Gastroesophageal sphincter (tissue), 4 donors: ENCODE data around the gene SMS. TPM values are rescaled to one million over a fixed set of nuclear protein-coding genes. Genes with fewer than 3 reads are reported as not detected.

Experiments
- ATAC-seq: fragments of 150-250 bp; one replicate; pipeline ENCODE4 v1.9.1; 2016; ENCODE audit warnings: mild to moderate bottlenecking, moderate library complexity
- H3K27ac ChIP-seq, 4 donors: fragments of 200-600 bp; sonication (generic) in 3 of 4; 1 replicate in 3 of 4; 2 replicates in 1 of 4; pipeline ENCODE4 v1.5.1; 2016 to 2019
- H3K27me3 ChIP-seq: fragments of 200-600 bp; sonication (generic); one replicate; pipeline ENCODE4 v1.5.1; 2019
- H3K36me3 ChIP-seq, 2 donors: fragments of 200-600 bp; sonication (generic); one replicate each; pipeline ENCODE4 v1.5.1; 2019; ENCODE audit warnings: control low read depth in 1 of 2
- H3K4me1 ChIP-seq, 3 donors: fragments of 200-600 bp; sonication (generic); 1 replicate in 2 of 3; 2 replicates in 1 of 3; pipeline ENCODE4 v1.5.1; 2016 to 2019; ENCODE audit warnings: control low read depth in 2 of 3
- H3K4me3 ChIP-seq, 2 donors: fragments of 200-600 bp; sonication (generic); one replicate each; pipeline ENCODE4 v1.5.1; 2019; ENCODE audit warnings: mild to moderate bottlenecking in 1 of 2, moderate library complexity in 1 of 2
- H3K9me3 ChIP-seq, 3 donors: fragments of 200-600 bp; sonication (generic); one replicate each; pipeline ENCODE4 v1.5.1; 2017 to 2019; ENCODE audit warnings: control low read depth in 2 of 3
- EP300 ChIP-seq: sonication (generic); formaldehyde crosslinking; IDR thresholded peaks from one replicate; pipeline ENCODE4 v1.6.1; 2017; ENCODE audit warnings: antibody characterized with exemption, mild to moderate bottlenecking
- POLR2A ChIP-seq, 2 donors: fragments of 450-650 bp; IDR thresholded peaks; one replicate each; pipeline ENCODE4 v1.6.1; 2017; ENCODE audit warnings: antibody characterized with exemption in 2 of 2, mild to moderate bottlenecking in 2 of 2, moderate library complexity in 1 of 2
- POLR2AphosphoS5 ChIP-seq: sonication (generic); formaldehyde crosslinking; IDR thresholded peaks from one replicate; pipeline ENCODE4 v1.6.1; 2017; ENCODE audit warnings: antibody characterized with exemption
- WGBS, 2 donors: methylation state at CpG; one replicate each; pipeline ENCODE4 v1.1.5; 2018; ENCODE audit warnings: low coverage in 1 of 2; 5-methylcytosine and 5-hydroxymethylcytosine counted together
- total RNA-seq, 4 donors: library from RNA; depleted of rRNA; stranded (reverse); fragments of >200 nt; gene quantifications; one replicate each; pipeline ENCODE4 v1.1.0, GENCODE V29; 2016
- TF ChIP-seq, protein P1 (sequence below), 4 experiments: fragments of 200-600 bp in 2 of 4; fragments of 450-650 bp in 2 of 4; sonication (generic) in 1 of 4; IDR thresholded peaks; one replicate each; pipeline ENCODE4 v1.5.1; 2017 to 2019; ENCODE audit warnings: antibody characterized with exemption in 4 of 4, mild to moderate bottlenecking in 2 of 4, moderate library complexity in 2 of 4

Gene SMS
- total RNA-seq, 4 donors from 2014 or later: 77.7 to 85.5 (median 83.6) TPM

DNA sequence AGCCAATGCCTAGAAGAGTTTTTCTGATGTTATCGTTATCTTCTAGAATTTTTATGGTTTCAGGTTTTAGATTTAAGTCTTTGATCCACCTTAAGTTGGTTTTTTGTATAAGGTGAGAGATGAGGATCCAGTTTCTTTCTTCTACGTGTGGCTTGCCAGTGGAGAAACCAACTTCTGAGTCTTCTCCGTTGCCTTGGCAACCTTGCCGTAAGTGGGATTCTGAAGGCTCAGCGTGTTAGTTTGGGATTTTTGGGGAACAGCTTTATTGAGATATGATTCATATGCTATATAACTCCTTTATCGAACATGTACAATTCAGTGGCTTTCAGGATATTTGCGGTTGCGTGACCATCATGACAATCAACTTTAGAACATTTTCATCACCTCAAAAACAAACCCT, 17.7 kb downstream of the SMS start:
- Histone ChIP-seq H3K4me1 (peaks cover 0 to 41% (median 0%) of the 10 kb centered on the region in 3 donors), H3K27ac (no peak overlapping the region), H3K36me3 (no peaks in the 10 kb centered on the region), H3K27me3 (no peaks in the 10 kb centered on the region), H3K9me3 (no peaks in the 10 kb centered on the region), H3K4me3 (no peak overlapping the region)
- 81 to 85% methylated on average over 7 of the region's 8 CpGs for WGBS, 2 donors
- ATAC-seq: no peak
- TF ChIP-seq, protein P1, sequence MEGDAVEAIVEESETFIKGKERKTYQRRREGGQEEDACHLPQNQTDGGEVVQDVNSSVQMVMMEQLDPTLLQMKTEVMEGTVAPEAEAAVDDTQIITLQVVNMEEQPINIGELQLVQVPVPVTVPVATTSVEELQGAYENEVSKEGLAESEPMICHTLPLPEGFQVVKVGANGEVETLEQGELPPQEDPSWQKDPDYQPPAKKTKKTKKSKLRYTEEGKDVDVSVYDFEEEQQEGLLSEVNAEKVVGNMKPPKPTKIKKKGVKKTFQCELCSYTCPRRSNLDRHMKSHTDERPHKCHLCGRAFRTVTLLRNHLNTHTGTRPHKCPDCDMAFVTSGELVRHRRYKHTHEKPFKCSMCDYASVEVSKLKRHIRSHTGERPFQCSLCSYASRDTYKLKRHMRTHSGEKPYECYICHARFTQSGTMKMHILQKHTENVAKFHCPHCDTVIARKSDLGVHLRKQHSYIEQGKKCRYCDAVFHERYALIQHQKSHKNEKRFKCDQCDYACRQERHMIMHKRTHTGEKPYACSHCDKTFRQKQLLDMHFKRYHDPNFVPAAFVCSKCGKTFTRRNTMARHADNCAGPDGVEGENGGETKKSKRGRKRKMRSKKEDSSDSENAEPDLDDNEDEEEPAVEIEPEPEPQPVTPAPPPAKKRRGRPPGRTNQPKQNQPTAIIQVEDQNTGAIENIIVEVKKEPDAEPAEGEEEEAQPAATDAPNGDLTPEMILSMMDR (IDR thresholded peaks at IDR 0.05): no peak
- TF ChIP-seq EP300: no peak
- no peak for TF ChIP-seq POLR2AphosphoS5
- no peak for TF ChIP-seq POLR2A (IDR thresholded peaks at IDR 0.05)

DNA sequence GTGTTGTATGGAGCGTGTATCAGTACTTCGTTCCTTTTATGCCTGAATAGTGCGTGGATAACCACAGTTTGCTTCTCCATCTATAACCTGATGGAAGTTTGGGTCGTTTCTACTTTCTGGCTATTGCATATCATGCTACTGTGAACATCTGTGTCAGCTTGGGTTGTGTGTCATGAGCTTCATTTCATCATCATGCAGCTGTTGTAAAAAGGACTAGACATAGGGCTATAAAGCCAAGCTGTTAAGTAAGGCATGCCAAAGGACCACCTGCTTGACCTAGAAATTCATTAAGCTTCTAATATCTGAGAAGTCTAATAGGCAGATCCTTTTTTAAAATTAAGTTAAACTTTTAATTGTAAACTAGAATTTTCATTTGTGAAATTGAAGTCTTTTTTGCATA, 18.4 kb downstream of the SMS start:
- no peak for TF ChIP-seq POLR2AphosphoS5
- peaks cover 0 to 49% (median 0%) of the 10 kb centered on the region in 3 donors for H3K4me1 ChIP-seq
- ATAC-seq: no peak
- 75% methylated on average over 4 of the region's 4 CpGs; no CpG with 5 or more reads in 1 of the 2 donors for WGBS, 2 donors
- H3K36me3 ChIP-seq: no peaks in the 10 kb centered on the region
- no peak overlapping the region for H3K4me3 ChIP-seq
- no peak overlapping the region for H3K27ac ChIP-seq
- H3K27me3 ChIP-seq: no peaks in the 10 kb centered on the region
- H3K9me3 ChIP-seq: no peaks in the 10 kb centered on the region

DNA sequence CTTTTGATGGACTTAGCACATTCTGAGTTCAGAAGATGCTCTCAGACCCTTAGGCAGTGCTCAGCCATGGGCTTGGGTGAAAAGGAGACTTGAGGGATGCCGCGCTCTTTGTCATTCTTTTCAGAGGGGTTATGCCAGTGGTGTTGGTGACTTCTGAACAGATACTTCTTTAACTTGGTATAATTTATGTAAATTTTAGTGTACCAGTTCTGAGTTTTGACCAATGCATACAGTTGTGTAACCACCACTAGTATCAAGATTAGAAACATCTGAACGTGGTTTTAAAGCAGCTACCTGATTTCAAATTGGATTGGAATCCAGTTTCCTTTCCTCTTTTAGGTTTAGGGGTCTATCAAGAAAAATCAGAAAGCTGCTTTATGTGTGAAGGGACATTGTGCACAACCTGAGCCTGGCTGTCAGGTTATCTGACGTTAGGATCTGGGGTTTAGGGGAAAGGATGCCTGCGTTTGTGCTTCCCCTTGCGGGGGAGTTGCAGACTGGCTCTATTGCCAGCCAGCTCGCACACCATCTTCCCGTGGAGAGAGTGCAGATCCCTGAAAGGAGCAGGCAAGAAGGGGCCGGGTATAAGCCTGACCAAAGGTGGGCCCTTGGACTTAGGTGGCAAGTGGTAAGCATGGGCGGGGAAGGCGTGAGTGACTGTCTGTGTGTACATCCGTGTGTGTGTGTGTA, 19.0 kb downstream of the SMS start:
- Histone ChIP-seq H3K4me1 (peaks cover 0 to 55% (median 0%) of the 10 kb centered on the region in 3 donors), H3K27me3 (no peaks in the 10 kb centered on the region), H3K36me3 (no peaks in the 10 kb centered on the region), H3K4me3 (no peak overlapping the region), H3K27ac (no peak overlapping the region), H3K9me3 (no peaks in the 10 kb centered on the region)
- no peak for ATAC-seq
- no peak for TF ChIP-seq POLR2AphosphoS5
- no peak for TF ChIP-seq POLR2A (IDR thresholded peaks at IDR 0.05)
- TF ChIP-seq EP300: no peak
- TF ChIP-seq, protein P1 (IDR thresholded peaks at IDR 0.05): no peak
- 57 to 91% methylated on average over 3 to 4 of the region's 12 CpGs for WGBS, 2 donors

DNA sequence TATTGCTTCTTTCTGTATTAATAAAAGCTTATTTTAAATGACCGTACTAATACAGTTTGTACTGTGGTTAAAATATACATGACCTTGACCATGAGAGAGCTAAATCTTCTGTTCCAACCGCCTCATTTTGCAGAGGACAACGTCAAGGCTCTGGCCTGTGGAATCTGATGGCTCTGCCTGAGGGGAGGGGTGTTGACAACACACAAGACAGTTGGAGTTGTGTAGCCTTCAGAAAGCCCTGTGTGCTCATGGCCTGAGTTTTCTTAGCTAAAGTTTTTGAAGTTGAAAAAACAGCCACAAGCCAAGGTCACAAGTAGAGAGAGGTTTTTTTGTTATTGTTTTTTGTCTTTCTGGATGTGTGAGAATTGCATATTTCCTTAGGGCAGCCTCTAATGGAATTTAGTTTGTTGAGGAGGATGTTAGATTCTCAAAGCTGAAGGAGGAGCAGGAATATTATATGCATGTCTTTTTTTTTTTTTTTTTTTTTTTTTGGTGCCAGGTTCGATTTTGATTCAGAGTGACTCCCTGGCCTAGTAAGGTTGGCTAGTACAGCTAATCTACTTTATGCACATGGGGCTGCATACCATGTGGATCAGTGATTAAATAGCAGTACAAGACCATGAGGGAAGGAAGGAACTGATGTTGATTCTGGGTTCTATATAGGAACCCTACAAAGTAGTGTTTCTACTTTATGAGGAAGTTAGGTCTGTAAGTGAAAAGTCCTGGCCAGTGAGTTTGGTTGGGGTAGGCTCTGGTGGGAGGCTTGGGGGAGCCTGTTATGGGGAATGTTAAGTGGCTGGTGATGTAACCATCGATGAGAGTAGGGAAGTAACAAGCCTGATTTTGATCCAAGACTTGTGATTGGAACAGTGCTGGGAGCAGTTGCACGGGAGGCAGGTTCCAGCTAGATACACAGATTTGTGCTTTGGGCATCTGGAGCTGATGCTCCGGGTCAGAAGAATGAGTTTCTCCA, 20.3 kb downstream of the SMS start:
- Histone ChIP-seq H3K27ac (no peak overlapping the region), H3K4me1 (peaks cover 0 to 59% (median 0%) of the 10 kb centered on the region in 3 donors), H3K27me3 (no peaks in the 10 kb centered on the region), H3K36me3 (no peaks in the 10 kb centered on the region), H3K9me3 (no peaks in the 10 kb centered on the region), H3K4me3 (no peak overlapping the region)
- ATAC-seq: no peak
- 34 to 64% methylated on average over 5 to 6 of the region's 7 CpGs for WGBS, 2 donors
- no peak for TF ChIP-seq EP300

DNA sequence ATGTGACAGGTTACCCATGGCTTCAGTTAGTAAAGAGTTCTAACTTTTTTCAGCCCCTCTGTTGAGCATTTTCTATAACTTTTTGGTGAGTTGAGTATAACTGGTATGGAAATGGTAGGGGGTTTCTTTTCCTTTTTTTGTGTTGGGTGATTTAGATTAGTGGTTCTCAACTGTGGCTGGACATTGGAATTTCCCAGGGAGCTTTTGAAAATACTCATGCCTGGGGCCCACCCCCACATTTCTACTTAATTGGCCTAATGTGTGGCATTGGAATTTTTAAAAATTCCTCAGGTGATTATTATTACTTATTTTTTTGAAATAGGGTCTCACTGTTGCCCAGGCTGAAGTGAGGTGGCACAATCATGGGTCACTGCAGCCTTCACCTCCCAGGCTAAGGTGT, 21.9 kb downstream of the SMS start:
- Histone ChIP-seq H3K36me3 (peaks cover 0 to 2% of the 10 kb centered on the region in 2 donors), H3K4me3 (no peak overlapping the region), H3K4me1 (peaks cover 0 to 67% (median 0%) of the 10 kb centered on the region in 3 donors), H3K27ac (no peak overlapping the region), H3K27me3 (no peaks in the 10 kb centered on the region), H3K9me3 (no peaks in the 10 kb centered on the region)
- no peak for TF ChIP-seq POLR2AphosphoS5
- TF ChIP-seq, protein P1 (IDR thresholded peaks at IDR 0.05): no peak
- TF ChIP-seq EP300: no peak
- TF ChIP-seq POLR2A (IDR thresholded peaks at IDR 0.05): no peak
- ATAC-seq: no peak
